IMR-90 (cell line): ENCODE results near the gene HOXA5. TPM values are rescaled to one million over a fixed set of nuclear protein-coding genes. Genes with fewer than 3 reads are reported as not detected.

Source experiments
- ATAC-seq: fragments of 200-7000 bp; cut with Tn5 transposase; 2 replicates; pipeline ENCODE4 v1.9.1; 2020; ENCODE audit warnings: low read depth, mild to moderate bottlenecking, moderate library complexity
- BruUV-seq: library from RNA; stranded (reverse); fragments of 400-500 nt; replicated peaks from 2 replicates; lab custom pipeline; 2021; lab: Mats Ljungman, UMichigan
- CTCF ChIA-PET: fragments of 300-600 bp; formaldehyde crosslinking; extraction: SDS; loops from one replicate; lab custom pipeline; 2021; ENCODE audit warnings: antibody characterized with exemption; lab: Yijun Ruan, JAX
- POLR2A ChIA-PET: fragments of 300-600 bp; sonication (Branson Sonifier 250); formaldehyde crosslinking; loops from one replicate; lab custom pipeline; 2022; ENCODE audit warnings: antibody characterized with exemption; ENCODE audit not compliant: unreplicated experiment; lab: Charles Lee
- DNase-seq: peaks from one replicate; pipeline ENCODE4 v3.0.0; 2013
- H2AFZ ChIP-seq: replicated peaks from 2 replicates; pipeline ENCODE3; 2013; ENCODE audit warnings: low read length, mild to moderate bottlenecking; ENCODE audit not compliant: poor library complexity
- H2AK5ac ChIP-seq: 2 replicates; pipeline ENCODE4 v1.6.1; 2013; ENCODE audit warnings: low read depth, low read length, inconsistent platforms
- H2AK9ac ChIP-seq: replicated peaks from 2 replicates; pipeline ENCODE3; 2013; ENCODE audit warnings: mild to moderate bottlenecking, low read depth, low read length, moderate library complexity; ENCODE audit not compliant: poor library complexity
- H2BK120ac ChIP-seq: 2 replicates; pipeline ENCODE4 v1.6.1; 2013; ENCODE audit warnings: low read depth, low read length, inconsistent platforms
- H2BK15ac ChIP-seq: 3 replicates; pipeline ENCODE4 v1.6.1; 2013; ENCODE audit warnings: low read depth, low read length, inconsistent platforms
- H2BK20ac ChIP-seq: 2 replicates; pipeline ENCODE4 v1.6.1; 2013; ENCODE audit warnings: low read depth, mild to moderate bottlenecking, inconsistent platforms, low read length, moderate library complexity
- H2BK5ac ChIP-seq: 2 replicates; pipeline ENCODE4 v1.6.1; 2013; ENCODE audit warnings: mild to moderate bottlenecking, low read depth, low read length, inconsistent platforms; ENCODE audit not compliant: poor library complexity, severe bottlenecking
- H3K14ac ChIP-seq: replicated peaks from 2 replicates; pipeline ENCODE4 v1.6.1; 2013; ENCODE audit warnings: low read depth, low read length, inconsistent platforms
- H3K18ac ChIP-seq: 2 replicates; pipeline ENCODE4 v1.6.1; 2013; ENCODE audit warnings: low read depth, low read length, control low read depth
- H3K23ac ChIP-seq: 2 replicates; pipeline ENCODE4 v1.6.1; 2013; ENCODE audit warnings: low read depth, low read length, inconsistent platforms
- H3K27ac ChIP-seq: 2 replicates; pipeline ENCODE4 v1.5.1; 2013; ENCODE audit warnings: mild to moderate bottlenecking, control low read depth, low read length; ENCODE audit not compliant: insufficient read depth
- H3K27me3 ChIP-seq: 2 replicates; pipeline ENCODE4 v1.6.1; 2013; ENCODE audit warnings: low read length; ENCODE audit not compliant: control insufficient read depth, insufficient read depth
- H3K36me3 ChIP-seq: 2 replicates; pipeline ENCODE4 v1.6.1; 2013; ENCODE audit warnings: low read length, mixed read lengths; ENCODE audit not compliant: control insufficient read depth, insufficient read depth
- H3K4ac ChIP-seq: 2 replicates; pipeline ENCODE4 v1.6.1; 2013; ENCODE audit warnings: low read depth, low read length, inconsistent platforms
- H3K4me1 ChIP-seq: 2 replicates; pipeline ENCODE4 v1.6.1; 2013; ENCODE audit warnings: low read length, mixed read lengths; ENCODE audit not compliant: control insufficient read depth, insufficient read depth
- H3K4me2 ChIP-seq: 2 replicates; pipeline ENCODE4 v1.6.1; 2013; ENCODE audit warnings: low read depth, mild to moderate bottlenecking, control low read depth, low read length, moderate library complexity
- H3K4me3 ChIP-seq: 2 replicates; pipeline ENCODE4 v1.5.1; 2013; ENCODE audit warnings: low read depth, mild to moderate bottlenecking, control low read depth, low read length, moderate library complexity; ENCODE audit not compliant: insufficient read depth
- H3K56ac ChIP-seq: 2 replicates; pipeline ENCODE4 v1.6.1; 2013; ENCODE audit warnings: low read length, inconsistent platforms; ENCODE audit not compliant: insufficient read depth; ENCODE audit errors: extremely low read depth
- H3K79me1 ChIP-seq, 2 experiments: 2 replicates each; pipeline ENCODE4 v1.6.1; 2013; ENCODE audit warnings: low read length in 2 of 2, inconsistent platforms in 1 of 2, low read depth in 1 of 2
- H3K9ac ChIP-seq: 2 replicates; pipeline ENCODE4 v1.6.1; 2013; ENCODE audit warnings: low read depth, low read length, control low read depth
- H3K9me1 ChIP-seq: 2 replicates; pipeline ENCODE4 v1.6.1; 2013; ENCODE audit warnings: low read length, inconsistent platforms; ENCODE audit not compliant: insufficient read depth
- H3K9me3 ChIP-seq: 2 replicates; pipeline ENCODE4 v1.6.1; 2013; ENCODE audit warnings: low read length; ENCODE audit not compliant: control insufficient read depth, insufficient read depth
- H4K20me1 ChIP-seq: 2 replicates; pipeline ENCODE4 v1.6.1; 2013; ENCODE audit warnings: low read length, inconsistent platforms; ENCODE audit not compliant: insufficient read depth
- H4K5ac ChIP-seq: 2 replicates; pipeline ENCODE4 v1.6.1; 2013; ENCODE audit warnings: mild to moderate bottlenecking, low read depth, low read length, control low read depth
- H4K8ac ChIP-seq, 2 experiments: 2 replicates each; pipeline ENCODE4 v1.6.1; 2013; ENCODE audit warnings: low read depth in 2 of 2, low read length in 2 of 2, control low read depth in 1 of 2, inconsistent platforms in 1 of 2
- H4K91ac ChIP-seq: 2 replicates; pipeline ENCODE4 v1.6.1; 2013; ENCODE audit warnings: low read depth, low read length, inconsistent platforms; ENCODE audit not compliant: insufficient read depth
- CEBPB ChIP-seq: IDR thresholded peaks from 2 replicates; pipeline ENCODE4 v1.6.1; 2012; ENCODE audit warnings: low read depth, low read length, improper control_type of control experiment
- CHD1 ChIP-seq: IDR thresholded peaks from 2 replicates; pipeline ENCODE4 v1.6.1; 2012; ENCODE audit warnings: low read depth, low read length, improper control_type of control experiment
- CTCF ChIP-seq: conservative IDR thresholded peaks from 2 replicates; pipeline ENCODE4 v1.5.1; 2012; ENCODE audit warnings: mild to moderate bottlenecking, low read depth, low read length, improper control_type of control experiment
- ELK1 ChIP-seq: fragments of 150-350 bp; IDR thresholded peaks from 2 replicates; pipeline ENCODE4 v1.6.1; 2016; ENCODE audit warnings: low read depth, mild to moderate bottlenecking, low read length, moderate library complexity, borderline replicate concordance
- FOS ChIP-seq: fragments of 150-350 bp; IDR thresholded peaks from 2 replicates; pipeline ENCODE4 v1.6.1; 2016; ENCODE audit warnings: low read depth, low read length
- MAFK ChIP-seq: IDR thresholded peaks from 2 replicates; pipeline ENCODE4 v1.6.1; 2012; ENCODE audit warnings: low read depth, low read length, improper control_type of control experiment
- MAZ ChIP-seq: IDR thresholded peaks from 2 replicates; pipeline ENCODE4 v1.6.1; 2012; ENCODE audit warnings: low read depth, mild to moderate bottlenecking, low read length, improper control_type of control experiment, moderate library complexity, borderline replicate concordance
- MXI1 ChIP-seq: IDR thresholded peaks from 2 replicates; pipeline ENCODE4 v1.6.1; 2012; ENCODE audit warnings: low read depth, mild to moderate bottlenecking, low read length, moderate library complexity, borderline replicate concordance
- NFE2L2 ChIP-seq: fragments of 150-350 bp; IDR thresholded peaks from 2 replicates; pipeline ENCODE4 v1.6.1; 2016; ENCODE audit warnings: low read depth, mild to moderate bottlenecking, low read length
- POLR2A ChIP-seq: IDR thresholded peaks from 2 replicates; pipeline ENCODE4 v1.6.1; 2012; ENCODE audit warnings: mild to moderate bottlenecking, low read depth, low read length
- RAD21 ChIP-seq: IDR thresholded peaks from 2 replicates; pipeline ENCODE4 v1.6.1; 2012; ENCODE audit warnings: low read length, improper control_type of control experiment
- RCOR1 ChIP-seq: IDR thresholded peaks from 2 replicates; pipeline ENCODE4 v1.6.1; 2012; ENCODE audit warnings: mild to moderate bottlenecking, low read length, improper control_type of control experiment; ENCODE audit not compliant: insufficient replicate concordance
- RFX5 ChIP-seq: IDR thresholded peaks from 2 replicates; pipeline ENCODE4 v1.8.0; 2012; ENCODE audit warnings: low read depth, mild to moderate bottlenecking, low read length, moderate library complexity
- SMC3 ChIP-seq: fragments of 150-350 bp; IDR thresholded peaks from 2 replicates; pipeline ENCODE4 v1.6.1; 2016; ENCODE audit warnings: low read depth, mild to moderate bottlenecking, antibody characterized with exemption, low read length, moderate library complexity
- USF2 ChIP-seq: fragments of 150-350 bp; IDR thresholded peaks from 2 replicates; pipeline ENCODE4 v1.6.1; 2017; ENCODE audit warnings: mild to moderate bottlenecking, antibody characterized with exemption, low read length, low read depth
- WGBS, 2 experiments: methylation state at CpG; one replicate each; pipeline versions ENCODE4 v1.1.5 to v1.1.7; 2013; ENCODE audit warnings: missing lambda C conversion rate in 2 of 2; ENCODE audit not compliant: insufficient read length in 1 of 2; ENCODE audit errors: extremely low coverage in 2 of 2; 5-methylcytosine and 5-hydroxymethylcytosine counted together
- dilution Hi-C: fragments of 300-500 bp; cut with HindIII; formaldehyde crosslinking; loops from one replicate; pipeline ENCODE4 v1.14.3; 2018; ENCODE audit warnings: low sequenced_read_pairs; ENCODE audit not compliant: unreplicated experiment
- in situ Hi-C: fragments of 300-500 bp; cut with MboI; formaldehyde crosslinking; loops from 3 replicates; pipeline ENCODE4 v1.14.3; 2019; ENCODE audit warnings: low sequenced_read_pairs, inconsistent platforms, mixed read lengths
- intact Hi-C: fragments of 100-400 bp; cut with micrococcal nuclease; formaldehyde crosslinking; loops from 2 replicates; pipeline ENCODE4 v1.10.0; 2022
- polyA plus RNA-seq, 3 experiments: library from polyadenylated mRNA; depleted of rRNA; stranded (reverse); fragments of >200 nt; gene quantifications; 2 replicates each; pipeline ENCODE4 v1.2.3, GENCODE V29; 2012; ENCODE audit warnings: low replicate concordance in 1 of 3
- total RNA-seq: library from RNA; depleted of rRNA; stranded (reverse); fragments of >200 nt; gene quantifications from 2 replicates; pipeline ENCODE4 v1.2.3, GENCODE V29; 2012

Gene HOXA5
- total and polyA plus RNA-seq, 2 of the 4 experiments (the other 2 are of a cell fraction), result 19.9 to 29.4 TPM

- Histone ChIP-seq H2BK120ac (no peak overlapping the region), H2BK20ac (no peak overlapping the region), H3K4me2 (no peak overlapping the region), H4K91ac (no peak overlapping the region), H3K14ac (no peak overlapping the region), H2BK15ac (no peak overlapping the region), H3K4ac (no peak overlapping the region), H3K18ac (no peak overlapping the region), H4K8ac (no peak overlapping the region), H2AFZ (no peak overlapping the region), H3K9ac (no peak overlapping the region), H3K4me3 (no peak overlapping the region), H3K9me1 (no peaks in the 10 kb centered on the region), H4K20me1 (peaks cover 16% of the 10 kb centered on the region; the same call in 1 of the 2 replicates), H3K4me1 (peaks cover 1% of the 10 kb centered on the region; the same call in 1 of the 2 replicates), H2AK9ac (no peak overlapping the region), H3K9me3 (peaks cover 3% of the 10 kb centered on the region; the same call in 1 of the 2 replicates), H3K27me3 (peaks cover 86% of the 10 kb centered on the region), H2BK5ac (no peak overlapping the region), H3K79me1 (no peaks in the 10 kb centered on the region), H3K56ac (no peak overlapping the region), H3K27ac (no peak overlapping the region), H2AK5ac (no peak overlapping the region), H3K36me3 (no peaks in the 10 kb centered on the region), H3K23ac (no peak overlapping the region), H4K5ac (no peak overlapping the region)
- dilution Hi-C loops, result no loop called here
- no TSS peak for BruUV-seq
- TF ChIP-seq RAD21 (no peak), SMC3 (no peak), CEBPB (no peak), RFX5 (no peak), MAFK (no peak), FOS (no peak), CHD1 (no peak), USF2 (no peak), CTCF (no peak), POLR2A (no peak), RCOR1 (no peak), ELK1 (no peak), MAZ (no peak), MXI1 (no peak), NFE2L2 (no peak)
- WGBS, 2 experiments, result no CpG with 5 or more reads among the region's 4 CpGs
- intact Hi-C loops, result no loop called here
- DNase-seq (no peak), ATAC-seq (no peak)
- ChIA-PET POLR2A (no interaction called here), CTCF (interaction anchor here (1.3 kb wide), 1 partner anchor 21 kb away, joined by 3 read pairs; no protein-coding TSS in a partner anchor)
- in situ Hi-C loops, result no loop called here
Measured at GRCh38 chr7:27182285-27182841, 38.9 kb upstream of the HOXA5 start.
